Measurements from ENCODE around the gene A2ML1.

GRCh38 chr12:8818526-8818925 lies 3.9 kb upstream of the A2ML1 start:
- TF ChIP-seq, protein P1, sequence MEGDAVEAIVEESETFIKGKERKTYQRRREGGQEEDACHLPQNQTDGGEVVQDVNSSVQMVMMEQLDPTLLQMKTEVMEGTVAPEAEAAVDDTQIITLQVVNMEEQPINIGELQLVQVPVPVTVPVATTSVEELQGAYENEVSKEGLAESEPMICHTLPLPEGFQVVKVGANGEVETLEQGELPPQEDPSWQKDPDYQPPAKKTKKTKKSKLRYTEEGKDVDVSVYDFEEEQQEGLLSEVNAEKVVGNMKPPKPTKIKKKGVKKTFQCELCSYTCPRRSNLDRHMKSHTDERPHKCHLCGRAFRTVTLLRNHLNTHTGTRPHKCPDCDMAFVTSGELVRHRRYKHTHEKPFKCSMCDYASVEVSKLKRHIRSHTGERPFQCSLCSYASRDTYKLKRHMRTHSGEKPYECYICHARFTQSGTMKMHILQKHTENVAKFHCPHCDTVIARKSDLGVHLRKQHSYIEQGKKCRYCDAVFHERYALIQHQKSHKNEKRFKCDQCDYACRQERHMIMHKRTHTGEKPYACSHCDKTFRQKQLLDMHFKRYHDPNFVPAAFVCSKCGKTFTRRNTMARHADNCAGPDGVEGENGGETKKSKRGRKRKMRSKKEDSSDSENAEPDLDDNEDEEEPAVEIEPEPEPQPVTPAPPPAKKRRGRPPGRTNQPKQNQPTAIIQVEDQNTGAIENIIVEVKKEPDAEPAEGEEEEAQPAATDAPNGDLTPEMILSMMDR (IDR thresholded peaks at IDR 0.05; ENCODE audit: low read depth, low read length, poor library complexity, severe bottlenecking) = no peak
- TF ChIP-seq EZH2phosphoT487 (IDR thresholded peaks at IDR 0.05; ENCODE audit: borderline replicate concordance, low read length) = no peak
